ENCODE data around the gene POLR3B. TPM values are rescaled to one million over a fixed set of nuclear protein-coding genes. Genes with fewer than 3 reads are reported as not detected.

POLR3B gene
- total and polyA plus RNA-seq, 2 experiments from 2014 or later = 4.0 to 14.6 TPM

GRCh38 chr12:106552228-106552627, 194.7 kb downstream of the POLR3B start (continued):
- no peak for TF ChIP-seq ETS1 (IDR thresholded peaks at IDR 0.05)
- TF ChIP-seq STAT1 (IDR thresholded peaks at IDR 0.05; ENCODE audit: unreplicated experiment) = no peak
- TF ChIP-seq ZNF331 (CRISPR knock-in tag; IDR thresholded peaks at IDR 0.05; ENCODE audit: low read depth) = no peak
- TF ChIP-seq CREB1 (CRISPR knock-in tag; IDR thresholded peaks at IDR 0.05; ENCODE audit: low read depth) = no peak
- no peak for TF ChIP-seq JUNB (IDR thresholded peaks at IDR 0.05; ENCODE audit: unreplicated experiment)

Other genes starting within 250 kb of the POLR3B start
- gene NUAK1, start 218.8 kb upstream of the POLR3B start, total RNA-seq (2014; rRNA removed; shearing (Covaris generic)) = 15.4 and 16.9 TPM in 2 replicates
- gene NUAK1, start 218.8 kb upstream of the POLR3B start, polyA plus RNA-seq (2016; fragmentation: Nextera tagmentation; extraction: Ambion mirVana) = 4.7 and 5.4 TPM in 2 replicates
- gene CKAP4, start 109.7 kb upstream of the POLR3B start, total RNA-seq (2014; rRNA removed; shearing (Covaris generic)) = 54.8 and 58.8 TPM in 2 replicates
- gene CKAP4, start 109.7 kb upstream of the POLR3B start, polyA plus RNA-seq (2016; fragmentation: Nextera tagmentation; extraction: Ambion mirVana) = 32.3 and 35.2 TPM in 2 replicates
- 4.4 and 5.2 TPM in 2 replicates for gene TCP11L2, start 55.0 kb upstream of the POLR3B start, total RNA-seq (2014; rRNA removed; shearing (Covaris generic))
- 1.4 and 2.4 TPM in 2 replicates for gene TCP11L2, start 55.0 kb upstream of the POLR3B start, polyA plus RNA-seq (2016; fragmentation: Nextera tagmentation; extraction: Ambion mirVana)
- gene RFX4, start 225.3 kb downstream of the POLR3B start, total RNA-seq (2014; rRNA removed; shearing (Covaris generic)) = 2.1 TPM in 1 of 2 replicates, not detected in the other
- gene RFX4, start 225.3 kb downstream of the POLR3B start, polyA plus RNA-seq (2016; fragmentation: Nextera tagmentation; extraction: Ambion mirVana) = 0.23 and 0.49 TPM in 2 replicates

Measured in GM23338 (cell line).